Osteocyte (in vitro differentiated cells): Measurements from ENCODE around the gene MLXIPL. TPM values are rescaled to one million over a fixed set of nuclear protein-coding genes. Genes with fewer than 3 reads are reported as not detected.

Experiments
- DNase-seq: peaks from one replicate; pipeline ENCODE4 v3.0.0; 2021; ENCODE audit warnings: mixed read lengths; ENCODE audit not compliant: unreplicated experiment; ENCODE audit errors: extremely low spot score
- H3K27ac Mint-ChIP-seq: one replicate; pipeline ENCODE4 v1.8.0; 2021; ENCODE audit warnings: mild to moderate bottlenecking, mixed read lengths; ENCODE audit not compliant: unreplicated experiment
- H3K27me3 Mint-ChIP-seq: one replicate; pipeline ENCODE4 v1.8.0; 2021; ENCODE audit warnings: mixed read lengths; ENCODE audit not compliant: unreplicated experiment
- H3K36me3 Mint-ChIP-seq: one replicate; pipeline ENCODE4 v1.8.0; 2021; ENCODE audit warnings: mixed read lengths; ENCODE audit not compliant: unreplicated experiment
- H3K4me1 Mint-ChIP-seq: one replicate; pipeline ENCODE4 v1.8.0; 2021; ENCODE audit warnings: mixed read lengths; ENCODE audit not compliant: unreplicated experiment
- H3K4me3 Mint-ChIP-seq: one replicate; pipeline ENCODE4 v1.8.0; 2021; ENCODE audit warnings: mild to moderate bottlenecking, moderate library complexity, mixed read lengths; ENCODE audit not compliant: unreplicated experiment
- H3K9me3 Mint-ChIP-seq: one replicate; pipeline ENCODE4 v1.8.0; 2021; ENCODE audit warnings: mixed read lengths; ENCODE audit not compliant: unreplicated experiment
- CTCF ChIP-seq: fragments of 200-600 bp; sonication (generic); IDR thresholded peaks from 2 replicates; pipeline ENCODE4 v1.5.0; 2021; ENCODE audit warnings: antibody characterized with exemption, mild to moderate bottlenecking, moderate library complexity
- long read RNA-seq: library from polyadenylated mRNA; unstranded; transcript quantifications from one replicate; pipeline ENCODE4 v2.0.0, GENCODE V29; 2021
- total RNA-seq: library from RNA; stranded (reverse); gene quantifications from 2 replicates; pipeline ENCODE4 v1.2.1, GENCODE V29; 2021

MLXIPL gene
- 0.43 TPM in 1 of 2 replicates, not detected in the other for total RNA-seq
- long read RNA-seq = 0 reads

- no peaks in the 10 kb centered on the region for H3K36me3 Mint-ChIP-seq
- TF ChIP-seq CTCF = no peak
These were observed at the start of gene MLXIPL for GRCh38 chr7:73623798-73624668. MLXIPL (minus strand) TSS chr7:73624522; CDS start chr7:73624492, 30 bp downstream.

GRCh38 chr7:73671857-73672445, 47.6 kb upstream of the MLXIPL start:
- Mint-ChIP-seq H3K27me3 (no peaks in the 10 kb centered on the region), H3K27ac (no peak overlapping the region), H3K4me3 (no peak overlapping the region)

More at GRCh38 chr7:73623798-73624668, at the start of gene MLXIPL:
- Mint-ChIP-seq H3K9me3 (no peaks in the 10 kb centered on the region), H3K4me1 (peaks cover 10% of the 10 kb centered on the region), H3K4me3 (peak within 1 kb of the TSS; percentile 55), H3K27ac (no peak within 1 kb of the TSS), H3K27me3 (peaks cover 46% of the 10 kb centered on the region)
- DNase-seq = peak; percentile 87

GRCh38 chr7:73671322-73671661, 47.0 kb upstream of the MLXIPL start:
- no peak overlapping the region for H3K27ac Mint-ChIP-seq
- no peak overlapping the region for H3K4me3 Mint-ChIP-seq
- H3K36me3 Mint-ChIP-seq = peaks cover 5% of the 10 kb centered on the region
- no peak for DNase-seq
- H3K9me3 Mint-ChIP-seq = no peaks in the 10 kb centered on the region
- H3K4me1 Mint-ChIP-seq = peaks cover 12% of the 10 kb centered on the region
- TF ChIP-seq CTCF = no peak
- no peaks in the 10 kb centered on the region for H3K27me3 Mint-ChIP-seq

More at GRCh38 chr7:73671857-73672445, 47.6 kb upstream of the MLXIPL start:
- no peak for DNase-seq
- H3K4me1 Mint-ChIP-seq = peaks cover 12% of the 10 kb centered on the region
- TF ChIP-seq CTCF = no peak
- no peaks in the 10 kb centered on the region for H3K9me3 Mint-ChIP-seq
- H3K36me3 Mint-ChIP-seq = peaks cover 5% of the 10 kb centered on the region

- DNase-seq = no peak
- no peaks in the 10 kb centered on the region for H3K9me3 Mint-ChIP-seq
These were observed 45.6 kb upstream of the MLXIPL start for GRCh38 chr7:73669858-73670385.

More at GRCh38 chr7:73669858-73670385, 45.6 kb upstream of the MLXIPL start:
- Mint-ChIP-seq H3K4me3 (no peak overlapping the region), H3K4me1 (peaks cover 15% of the 10 kb centered on the region), H3K36me3 (peaks cover 5% of the 10 kb centered on the region), H3K27me3 (peaks cover 3% of the 10 kb centered on the region), H3K27ac (no peak overlapping the region)
- TF ChIP-seq CTCF = no peak
